K562 (cell line): Measurements from ENCODE around the gene MAGI2. TPM values are rescaled to one million over a fixed set of nuclear protein-coding genes. Genes with fewer than 3 reads are reported as not detected.

Source experiments
- ATAC-seq: fragments of 200-7000 bp; cut with Tn5 transposase; 3 replicates; pipeline ENCODE4 v1.9.1; 2020; ENCODE audit warnings: moderate library complexity
- BruUV-seq: library from RNA; stranded (reverse); fragments of 400-500 nt; replicated peaks from 2 replicates; lab custom pipeline; 2021; lab: Mats Ljungman, UMichigan
- CTCF ChIA-PET: fragments of 300-600 bp; formaldehyde crosslinking; extraction: SDS; loops from one replicate; lab custom pipeline; 2021; ENCODE audit warnings: low intra/inter-chr PET ratio; lab: Yijun Ruan, JAX
- POLR2A ChIA-PET: fragments of 300-600, 350-650 bp; sonication (Branson Sonifier 250); formaldehyde crosslinking; extraction: SDS; loops from one replicate; lab custom pipeline; 2021; ENCODE audit warnings: antibody characterized with exemption, inconsistent platforms; lab: Yijun Ruan, JAX
- DNase-seq, 4 experiments: peaks; one replicate each; pipeline versions ENCODE4 v3.0.0 to v3.0.0-alpha.2; 2011 to 2018; ENCODE audit warnings: low spot score in 3 of 4, mixed read lengths in 3 of 4; ENCODE audit errors: extremely low read depth in 1 of 4
- FAIRE-seq: peaks from 2 replicates; lab custom pipeline; 2011; peaks lifted over from hg19 to GRCh38; lab: Jason Lieb, UNC
- H2AFZ ChIP-seq: 2 replicates; pipeline ENCODE4 v1.6.0; 2011; ENCODE audit warnings: low read depth, low read length, control low read depth, inconsistent platforms
- H3K27ac ChIP-seq: fragments of 200-600 bp; 3 replicates; pipeline ENCODE4 v1.8.0; 2011; ENCODE audit warnings: low read depth, mild to moderate bottlenecking, control low read depth, inconsistent platforms, low read length, moderate library complexity, mixed read lengths; ENCODE audit errors: extremely low read depth
- H3K27me3 ChIP-seq, 2 experiments: fragments of 300-600 bp in 1 of 2; 2 replicates in 1 of 2; 3 replicates in 1 of 2; pipeline versions ENCODE4 v1.6.0 to v1.8.0; 2011; ENCODE audit warnings: inconsistent platforms in 2 of 2, low read length in 2 of 2, mild to moderate bottlenecking in 1 of 2, mixed read lengths in 1 of 2, moderate library complexity in 1 of 2; ENCODE audit not compliant: control insufficient read depth in 2 of 2, insufficient read depth in 2 of 2
- H3K36me3 ChIP-seq: fragments of 300-600 bp; 3 replicates; pipeline ENCODE4 v1.8.0; 2011; ENCODE audit warnings: mild to moderate bottlenecking, low read length, inconsistent platforms; ENCODE audit not compliant: control insufficient read depth, insufficient read depth
- H3K4me1 ChIP-seq, 2 experiments: fragments of 200-600 bp in 1 of 2; replicated peaks in 1 of 2; 2 replicates in 1 of 2; 3 replicates in 1 of 2; pipeline versions ENCODE4 v1.5.1 to v1.8.0; 2011; ENCODE audit warnings: inconsistent platforms in 2 of 2, low read length in 2 of 2, mild to moderate bottlenecking in 1 of 2, mixed read lengths in 1 of 2, moderate library complexity in 1 of 2; ENCODE audit not compliant: control insufficient read depth in 2 of 2, insufficient read depth in 2 of 2
- H3K4me2 ChIP-seq: 2 replicates; pipeline ENCODE4 v1.6.1; 2011; ENCODE audit warnings: low read length, control low read depth, inconsistent platforms, mixed read lengths; ENCODE audit not compliant: insufficient read depth
- H3K4me3 ChIP-seq: fragments of 200-600 bp; sonication (generic), shearing (Covaris generic); 2 replicates; pipeline ENCODE4 v1.5.1; 2016; ENCODE audit warnings: control low read depth, inconsistent platforms
- H3K79me2 ChIP-seq: fragments of 200-600 bp; 3 replicates; pipeline ENCODE4 v1.8.0; 2011; ENCODE audit warnings: low read length, inconsistent platforms; ENCODE audit not compliant: control insufficient read depth, insufficient read depth
- H3K9ac ChIP-seq, 2 experiments: 2 replicates each; pipeline versions ENCODE4 v1.6.0 to v1.6.1; 2011; ENCODE audit warnings: low read depth in 2 of 2, low read length in 2 of 2, control low read depth in 1 of 2, inconsistent platforms in 1 of 2, mild to moderate bottlenecking in 1 of 2, mixed read lengths in 1 of 2; ENCODE audit not compliant: insufficient read depth in 1 of 2
- H3K9me1 ChIP-seq: one replicate; pipeline ENCODE4 v1.6.0; 2011; ENCODE audit warnings: inconsistent platforms, mild to moderate bottlenecking, low read length, moderate library complexity; ENCODE audit not compliant: control insufficient read depth, insufficient read depth
- H3K9me3 ChIP-seq: replicated peaks from 2 replicates; pipeline ENCODE4 v1.5.1; 2011; ENCODE audit warnings: low read depth, low read length, inconsistent platforms; ENCODE audit not compliant: control insufficient read depth, insufficient read depth
- H4K20me1 ChIP-seq: replicated peaks from 2 replicates; pipeline ENCODE4 v1.6.1; 2011; ENCODE audit warnings: low read length, inconsistent platforms, mixed read lengths; ENCODE audit not compliant: control insufficient read depth, insufficient read depth
- CBX8 ChIP-seq: fragments of 200-600 bp; sonication (generic); IDR thresholded peaks from 2 replicates; pipeline ENCODE4 v1.6.1; 2012; ENCODE audit warnings: borderline replicate concordance, mixed run types, low read depth, mild to moderate bottlenecking, moderate library complexity, mixed read lengths, low read length, control low read depth, inconsistent platforms; ENCODE audit not compliant: poor library complexity, severe bottlenecking; ENCODE audit errors: extremely low read depth
- CHD4 ChIP-seq: fragments of 200-600 bp; sonication (generic); IDR thresholded peaks from 3 replicates; pipeline ENCODE4 v1.6.1; 2012; ENCODE audit warnings: low read depth, mild to moderate bottlenecking, mixed read lengths, low read length, inconsistent platforms; ENCODE audit not compliant: insufficient read depth, insufficient replicate concordance, poor library complexity, severe bottlenecking
- GTF2F1 ChIP-seq: IDR thresholded peaks from 2 replicates; pipeline ENCODE4 v1.6.1; 2011; ENCODE audit warnings: low read depth, low read length, improper control_type of control experiment
- HEY1 ChIP-seq: fragments of 250-450 bp; sonication (Bioruptor Pico); IDR thresholded peaks from 2 replicates; pipeline ENCODE4 v1.5.0; 2020; ENCODE audit warnings: mild to moderate bottlenecking, moderate library complexity, borderline replicate concordance
- KLF16 ChIP-seq: IDR thresholded peaks from 2 replicates; pipeline ENCODE4 v1.6.1; 2016; ENCODE audit warnings: antibody characterized with exemption
- LCOR ChIP-seq: sonication (generic); formaldehyde crosslinking; IDR thresholded peaks from 2 replicates; pipeline ENCODE4 v1.8.0; 2022; ENCODE audit warnings: mild to moderate bottlenecking, missing genetic modification reagents
- LEF1 ChIP-seq: fragments of 450-650 bp; IDR thresholded peaks from 2 replicates; pipeline ENCODE4 v1.6.1; 2016; ENCODE audit warnings: mild to moderate bottlenecking
- SMAD2 ChIP-seq: fragments of 150-350 bp; IDR thresholded peaks from 2 replicates; pipeline ENCODE4 v1.6.1; 2014; ENCODE audit warnings: low read depth, mild to moderate bottlenecking, low read length
- SMARCA5 ChIP-seq: fragments of 450-650 bp; IDR thresholded peaks from 2 replicates; pipeline ENCODE4 v1.6.1; 2016
- TAL1 ChIP-seq: fragments of 450-650 bp; IDR thresholded peaks from 2 replicates; pipeline ENCODE4 v1.6.1; 2016; ENCODE audit warnings: mild to moderate bottlenecking
- TFE3 ChIP-seq: fragments of 450-650 bp; formaldehyde crosslinking; IDR thresholded peaks from 2 replicates; pipeline ENCODE4 v1.4.0; 2020; ENCODE audit warnings: mild to moderate bottlenecking, mixed read lengths
- ZBTB34 ChIP-seq: fragments of 250-450 bp; sonication (Bioruptor Pico); IDR thresholded peaks from 2 replicates; pipeline ENCODE4 v1.8.0; 2021; ENCODE audit warnings: mild to moderate bottlenecking, moderate library complexity
- ZNF175 ChIP-seq: fragments of 200-800 bp; sonication (Bioruptor generic); IDR thresholded peaks from 2 replicates; pipeline ENCODE4 v1.6.1; 2016; ENCODE audit warnings: low read depth, mild to moderate bottlenecking, missing genetic modification characterization, missing compliant biosample characterization
- ZNF212 ChIP-seq: fragments of 450-650 bp; formaldehyde crosslinking; IDR thresholded peaks from 2 replicates; pipeline ENCODE4 v1.4.0; 2020; ENCODE audit warnings: mild to moderate bottlenecking
- ZNF277 ChIP-seq: fragments of 250-450 bp; sonication (Bioruptor Pico); IDR thresholded peaks from 2 replicates; pipeline ENCODE4 v1.8.0; 2022; ENCODE audit warnings: inconsistent platforms, mild to moderate bottlenecking, moderate library complexity, borderline replicate concordance
- ZNF778 ChIP-seq: fragments of 450-650 bp; formaldehyde crosslinking; IDR thresholded peaks from 2 replicates; pipeline ENCODE4 v1.4.0; 2020; ENCODE audit warnings: mild to moderate bottlenecking, moderate library complexity
- WGBS: fragments of 100-300 bp; shearing (Covaris generic); methylation state at CpG from one replicate; pipeline ENCODE4 v1.1.6; 2016; ENCODE audit warnings: low coverage, mixed read lengths; ENCODE audit not compliant: insufficient coverage; ENCODE audit errors: missing lambda C conversion rate; 5-methylcytosine and 5-hydroxymethylcytosine counted together
- in situ Hi-C: fragments of 300-500 bp; cut with MboI; formaldehyde crosslinking; loops from 4 replicates; pipeline ENCODE4 v1.15.0; 2018; ENCODE audit warnings: inconsistent platforms, mixed read lengths
- intact Hi-C: fragments of 100-400 bp; cut with micrococcal nuclease; formaldehyde crosslinking; loops from 2 replicates; pipeline ENCODE4 v1.14.2; 2022
- polyA plus RNA-seq, 8 experiments: library from polyadenylated mRNA; depleted of rRNA in 4 of 8; stranded (reverse) in 5 of 8; unstranded in 3 of 8; fragments of >200 nt; fragmentation: Nextera tagmentation in 2 of 8; fragmentation: Illumina TruSeq in 1 of 8; extraction: Ambion mirVana in 2 of 8; extraction: Trizol in 1 of 8; gene quantifications; 2 replicates each; pipeline versions ENCODE4 v1.2.1 to v1.2.3, GENCODE V29; 2011 to 2014; ENCODE audit warnings: inconsistent platforms in 1 of 8, missing spikeins in 1 of 8
- total RNA-seq, 7 experiments: library from RNA; depleted of rRNA in 6 of 7; stranded (reverse); fragments of >200 nt in 6 of 7; fragmentation: Illumina TruSeq in 2 of 7; extraction: Trizol in 2 of 7; gene quantifications; 2 replicates each; pipeline versions ENCODE4 v1.2.1 to v1.2.3, GENCODE V29; 2011 to 2021; ENCODE audit warnings: low replicate concordance in 1 of 7

MAGI2 gene
- total and polyA plus RNA-seq, 9 of the 15 experiments (the other 6 are each of a cell fraction or from before 2014, with no cell fraction given) = 0.27 to 1.4 (median 0.70) TPM

- CTCF ChIA-PET = no interaction called here
- Histone ChIP-seq H3K27ac (no peak overlapping the region), H3K79me2 (no peaks in the 10 kb centered on the region), H3K4me3 (no peak overlapping the region), H3K4me1 (no peaks in the 10 kb centered on the region), H2AFZ (no peak overlapping the region), H3K27me3 (no peaks in the 10 kb centered on the region), H3K9me1 (no peaks in the 10 kb centered on the region), H3K36me3 (no peaks in the 10 kb centered on the region)
- no peak for ATAC-seq
- no peak for FAIRE-seq
- in situ Hi-C loops = no loop called here
- no peak for TF ChIP-seq LCOR
- no peak for TF ChIP-seq KLF16
- TF ChIP-seq GTF2F1 = no peak
- TF ChIP-seq LEF1 = no peak
- TF ChIP-seq SMAD2 = no peak
- TF ChIP-seq SMARCA5 = no peak
- no peak for TF ChIP-seq TAL1
- TF ChIP-seq CHD4 = no peak
- no peak for TF ChIP-seq ZBTB34 (CRISPR knock-in tag)
- TF ChIP-seq TFE3 (CRISPR knock-in tag) = no peak
- no peak for TF ChIP-seq ZNF175 (CRISPR knock-in tag)
- no peak for TF ChIP-seq ZNF277 (CRISPR knock-in tag)
- TF ChIP-seq ZNF778 (CRISPR knock-in tag) = no peak
- no peak for TF ChIP-seq ZNF212 (CRISPR knock-in tag)
- TF ChIP-seq HEY1 (CRISPR knock-in tag) = no peak
- TF ChIP-seq CBX8 = no peak
- TF ChIP-seq, all 486 proteins: peak for 0
- Histone ChIP-seq H3K9me3 (no peaks in the 10 kb centered on the region; the same call in 1 of the 2 replicates), H4K20me1 (no peaks in the 10 kb centered on the region), H3K4me2 (no peak overlapping the region), H3K9ac (no peak overlapping the region)
- BruUV-seq = no TSS peak
- intact Hi-C loops = no loop called here
- POLR2A ChIA-PET = no interaction called here
- 0% methylated on average over 2 of the region's 2 CpGs for WGBS
- DNase-seq = no peak
These were observed 417.1 kb downstream of the MAGI2 start for GRCh38 chr7:79036356-79036755.
